Panc1 (cell line): ENCODE measurements around the gene R3HDM2.

Source experiments
- CTCF ChIP-seq: fragments of 450-650 bp; IDR thresholded peaks from 2 replicates; pipeline ENCODE4 v1.5.1; 2017; ENCODE audit warnings: mild to moderate bottlenecking
- TCF7L2 ChIP-seq: IDR thresholded peaks from 2 replicates; pipeline ENCODE4 v1.6.1; 2011; ENCODE audit warnings: mild to moderate bottlenecking, low read depth, low read length, inconsistent platforms

DNA sequence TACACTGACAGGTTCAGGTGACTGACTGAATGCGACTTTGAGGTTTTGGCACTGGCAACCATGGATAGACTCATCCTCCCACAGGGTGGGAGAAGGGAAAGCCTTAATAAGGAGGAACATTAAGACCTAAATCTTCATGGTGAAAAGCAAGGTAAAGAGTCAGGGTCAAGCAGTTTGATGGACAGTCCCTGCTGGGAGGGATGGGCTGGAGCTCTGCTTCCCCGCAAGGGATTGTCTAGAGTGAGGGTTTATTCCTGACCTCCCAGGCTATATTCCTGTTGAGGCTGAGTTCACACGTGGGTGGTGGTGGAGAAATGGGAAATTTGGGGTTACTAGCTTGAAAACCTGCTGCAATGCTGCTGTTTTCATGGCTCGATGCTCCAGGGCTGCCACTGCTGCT, 170.5 kb downstream of the R3HDM2 start:
- no peak for TF ChIP-seq CTCF
- TF ChIP-seq TCF7L2 = no peak
